GM19035 (cell line): Measurements from ENCODE around the gene DKC1.
A peak's percentile ranks its signal among the peaks of the same experiment; 100 is the strongest.

ENCODE experiments used
- ATAC-seq: cut with Tn5 transposase; IDR thresholded peaks from one replicate; pipeline ENCODE4 v1.9.1; 2021; ENCODE audit not compliant: unreplicated experiment

Gene DKC1

GRCh38 chrX:154735695-154736393 is 26.8 kb upstream of the DKC1 start:
- ATAC-seq: no peak

GRCh38 chrX:154737136-154737535 is 25.5 kb upstream of the DKC1 start:
- no peak for ATAC-seq

GRCh38 chrX:154738011-154738738 is 24.5 kb upstream of the DKC1 start:
- no peak for ATAC-seq

GRCh38 chrX:154739952-154740465 is 22.7 kb upstream of the DKC1 start:
- ATAC-seq: no peak

- no peak for ATAC-seq
Measured at GRCh38 chrX:154742613-154743012, 20.1 kb upstream of the DKC1 start.

GRCh38 chrX:154748712-154749339 is 13.8 kb upstream of the DKC1 start:
- ATAC-seq: no peak

- ATAC-seq: no peak
Measured at GRCh38 chrX:154749856-154750255, 12.8 kb upstream of the DKC1 start.

GRCh38 chrX:154750301-154751202 is 12.1 kb upstream of the DKC1 start, which contains the start of gene GAB3:
Gene GAB3, minus strand, starts transcription at chrX:154751077. Its CDS starts 52 bp downstream, at chrX:154751025.
- ATAC-seq: peak; percentile 70

- ATAC-seq: peak; percentile 4
Measured at GRCh38 chrX:154751203-154751668, 11.4 kb upstream of the DKC1 start.

- ATAC-seq: no peak
Measured at GRCh38 chrX:154751669-154752271, 10.9 kb upstream of the DKC1 start.

- no peak for ATAC-seq
Measured at GRCh38 chrX:154758696-154759095, 4.0 kb upstream of the DKC1 start.

GRCh38 chrX:154761977-154762536 is 607 bp upstream of the DKC1 start:
- no peak for ATAC-seq

GRCh38 chrX:154774622-154775021 is 12.0 kb downstream of the DKC1 start:
- ATAC-seq: no peak

- no peak for ATAC-seq
Measured at GRCh38 chrX:154775419-154776349, 13.0 kb downstream of the DKC1 start.

GRCh38 chrX:154776753-154777152 is 14.1 kb downstream of the DKC1 start:
- no peak for ATAC-seq

GRCh38 chrX:154779261-154779660 is 16.6 kb downstream of the DKC1 start:
- no peak for ATAC-seq

GRCh38 chrX:154780968-154781367 is 18.3 kb downstream of the DKC1 start:
- ATAC-seq: no peak

GRCh38 chrX:154784149-154784995 is 21.7 kb downstream of the DKC1 start:
- ATAC-seq: no peak
